ENCODE results near the gene TPSB2.

TPSB2 gene

DNA sequence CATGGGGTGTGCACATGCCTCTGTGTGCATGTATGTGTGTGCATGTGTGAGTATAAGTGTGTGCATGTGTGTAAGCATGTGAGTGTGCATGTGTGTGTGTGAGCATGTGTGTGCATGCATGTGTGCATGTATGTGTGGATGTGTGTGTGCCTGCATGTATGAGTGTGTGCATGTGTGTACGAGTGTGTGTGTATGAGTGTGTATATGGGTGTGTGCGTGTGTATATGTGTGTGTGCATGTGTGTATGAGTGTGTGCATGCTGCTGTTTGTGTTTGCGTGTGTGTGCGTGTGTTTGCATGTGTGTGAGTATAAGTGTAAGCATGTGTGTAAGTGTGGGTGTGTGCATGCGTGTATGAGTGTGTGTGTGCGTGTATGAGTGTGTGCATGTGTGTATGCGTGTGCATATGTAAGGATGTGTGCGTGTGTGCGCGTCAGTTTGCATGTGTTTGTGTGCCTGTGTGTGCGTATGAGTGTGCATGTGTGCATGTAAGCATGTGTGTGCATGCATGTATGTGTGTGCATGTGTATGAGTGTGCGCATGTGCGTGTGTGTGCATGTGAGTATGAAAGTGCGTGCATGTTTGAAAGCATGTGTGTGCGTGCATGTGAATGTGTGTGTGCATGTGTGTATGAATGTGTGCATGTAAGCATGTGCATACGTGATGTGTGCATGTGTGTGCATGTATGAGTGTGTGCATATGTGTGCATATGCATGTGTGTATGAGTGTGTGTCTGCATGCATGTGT lies 34.5 kb upstream of the TPSB2 start:
- H3K4me3 ChIP-seq (ENCODE audit: low read depth, low read length), result no peak overlapping the region
- TF ChIP-seq, protein P1, sequence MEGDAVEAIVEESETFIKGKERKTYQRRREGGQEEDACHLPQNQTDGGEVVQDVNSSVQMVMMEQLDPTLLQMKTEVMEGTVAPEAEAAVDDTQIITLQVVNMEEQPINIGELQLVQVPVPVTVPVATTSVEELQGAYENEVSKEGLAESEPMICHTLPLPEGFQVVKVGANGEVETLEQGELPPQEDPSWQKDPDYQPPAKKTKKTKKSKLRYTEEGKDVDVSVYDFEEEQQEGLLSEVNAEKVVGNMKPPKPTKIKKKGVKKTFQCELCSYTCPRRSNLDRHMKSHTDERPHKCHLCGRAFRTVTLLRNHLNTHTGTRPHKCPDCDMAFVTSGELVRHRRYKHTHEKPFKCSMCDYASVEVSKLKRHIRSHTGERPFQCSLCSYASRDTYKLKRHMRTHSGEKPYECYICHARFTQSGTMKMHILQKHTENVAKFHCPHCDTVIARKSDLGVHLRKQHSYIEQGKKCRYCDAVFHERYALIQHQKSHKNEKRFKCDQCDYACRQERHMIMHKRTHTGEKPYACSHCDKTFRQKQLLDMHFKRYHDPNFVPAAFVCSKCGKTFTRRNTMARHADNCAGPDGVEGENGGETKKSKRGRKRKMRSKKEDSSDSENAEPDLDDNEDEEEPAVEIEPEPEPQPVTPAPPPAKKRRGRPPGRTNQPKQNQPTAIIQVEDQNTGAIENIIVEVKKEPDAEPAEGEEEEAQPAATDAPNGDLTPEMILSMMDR (IDR thresholded peaks at IDR 0.05; ENCODE audit: control insufficient read depth, extremely low read depth, insufficient read depth), result no peak
- no peak for DNase-seq (ENCODE audit: low read depth)

DNA sequence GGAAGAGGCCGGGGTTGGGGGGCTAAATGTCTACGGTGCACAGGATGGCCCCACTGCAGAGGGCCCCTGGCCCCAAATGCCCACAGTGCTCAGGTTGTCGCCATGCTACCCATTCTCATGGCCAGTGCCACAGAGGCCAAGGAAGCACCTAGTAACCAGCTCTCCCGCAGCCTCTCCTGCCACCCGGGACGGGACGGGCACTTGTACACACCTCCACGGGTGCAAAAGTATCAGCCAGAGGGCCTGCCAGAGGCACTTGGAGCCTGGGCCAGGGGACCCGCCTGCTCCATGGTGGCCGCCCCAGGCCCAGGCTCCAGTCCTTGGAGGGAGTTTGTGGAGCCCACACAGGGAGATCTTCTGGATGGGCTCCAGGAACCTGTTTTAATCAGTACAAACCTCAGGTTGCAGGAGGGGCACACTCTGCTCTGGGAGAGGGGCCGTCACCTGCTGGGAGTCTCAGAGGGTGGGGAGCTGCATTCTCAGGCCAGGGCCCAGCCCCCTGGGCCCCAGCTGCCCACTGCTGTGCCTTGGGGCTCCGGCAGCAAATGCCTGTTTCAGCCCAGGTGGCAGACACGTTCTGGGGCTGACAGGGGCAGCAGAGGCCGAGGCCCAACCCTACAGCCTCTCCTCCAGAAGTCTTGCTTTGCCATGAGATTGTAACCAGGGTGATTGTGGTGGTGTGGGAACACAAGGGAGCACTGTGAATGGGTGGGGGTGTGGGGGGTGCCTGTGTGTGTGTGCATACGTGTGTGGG lies 33.8 kb upstream of the TPSB2 start:
- DNase-seq (ENCODE audit: low read depth), result no peak
- no peak overlapping the region for H3K4me3 ChIP-seq (ENCODE audit: low read depth, low read length)
- TF ChIP-seq, protein P1 (IDR thresholded peaks at IDR 0.05; ENCODE audit: control insufficient read depth, extremely low read depth, insufficient read depth), result no peak

DNA sequence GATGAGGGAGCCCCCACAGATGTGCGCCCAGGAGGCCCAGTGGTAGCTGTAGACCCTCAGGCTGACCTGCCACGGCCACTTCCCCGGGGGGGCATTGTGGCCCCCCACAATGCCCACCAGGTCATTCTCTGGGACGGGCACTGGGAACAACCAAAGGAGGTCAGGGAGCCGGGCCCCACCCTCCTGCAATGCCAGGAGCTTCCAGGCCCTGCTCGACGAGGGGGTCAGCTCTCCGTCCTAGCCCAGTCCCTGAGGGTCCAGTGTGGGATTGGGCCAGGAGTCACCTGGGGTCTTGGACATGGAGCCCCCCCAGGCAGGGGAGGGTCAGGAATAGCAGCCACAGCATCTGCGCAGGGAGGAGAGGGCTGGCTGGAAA lies 32.9 kb upstream of the TPSB2 start:
- DNase-seq (ENCODE audit: low read depth), result no peak
- H3K4me3 ChIP-seq (ENCODE audit: low read depth, low read length), result no peak overlapping the region
- TF ChIP-seq, protein P1 (IDR thresholded peaks at IDR 0.05; ENCODE audit: control insufficient read depth, extremely low read depth, insufficient read depth), result no peak

DNA sequence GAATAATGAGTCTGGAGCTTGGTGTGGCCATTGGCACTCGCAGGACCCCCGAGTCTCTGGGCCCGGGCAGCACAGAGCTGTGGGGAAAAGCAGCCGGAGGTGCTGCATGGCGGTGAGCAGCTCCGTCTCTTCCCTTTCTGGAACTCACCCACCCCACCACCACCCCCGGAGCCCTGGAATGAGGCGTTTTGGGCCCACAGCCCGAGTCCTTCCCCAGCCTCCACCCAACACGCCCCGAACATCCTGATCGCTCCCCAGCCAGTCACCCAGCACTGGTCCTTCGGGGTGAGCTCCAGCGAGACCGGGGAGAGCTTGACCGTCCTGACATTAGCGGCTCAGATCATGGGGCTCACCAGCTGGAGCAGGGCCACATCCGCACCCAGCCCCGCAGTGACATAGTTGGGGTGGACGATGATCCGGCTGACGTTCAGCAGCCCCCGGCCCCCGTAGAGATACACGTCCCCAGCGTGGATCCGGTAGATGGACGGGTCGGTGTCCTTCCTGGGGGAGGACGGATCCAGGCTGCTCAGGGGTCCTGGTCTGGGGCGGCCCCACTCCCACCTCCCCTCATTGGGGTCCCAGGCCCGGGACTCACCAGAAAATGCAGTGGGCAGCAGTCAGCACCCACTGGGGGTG lies 32.3 kb upstream of the TPSB2 start:
- no peak for DNase-seq (ENCODE audit: low read depth)
- no peak overlapping the region for H3K4me3 ChIP-seq (ENCODE audit: low read depth, low read length)
- TF ChIP-seq, protein P1 (IDR thresholded peaks at IDR 0.05; ENCODE audit: control insufficient read depth, extremely low read depth, insufficient read depth), result no peak

DNA sequence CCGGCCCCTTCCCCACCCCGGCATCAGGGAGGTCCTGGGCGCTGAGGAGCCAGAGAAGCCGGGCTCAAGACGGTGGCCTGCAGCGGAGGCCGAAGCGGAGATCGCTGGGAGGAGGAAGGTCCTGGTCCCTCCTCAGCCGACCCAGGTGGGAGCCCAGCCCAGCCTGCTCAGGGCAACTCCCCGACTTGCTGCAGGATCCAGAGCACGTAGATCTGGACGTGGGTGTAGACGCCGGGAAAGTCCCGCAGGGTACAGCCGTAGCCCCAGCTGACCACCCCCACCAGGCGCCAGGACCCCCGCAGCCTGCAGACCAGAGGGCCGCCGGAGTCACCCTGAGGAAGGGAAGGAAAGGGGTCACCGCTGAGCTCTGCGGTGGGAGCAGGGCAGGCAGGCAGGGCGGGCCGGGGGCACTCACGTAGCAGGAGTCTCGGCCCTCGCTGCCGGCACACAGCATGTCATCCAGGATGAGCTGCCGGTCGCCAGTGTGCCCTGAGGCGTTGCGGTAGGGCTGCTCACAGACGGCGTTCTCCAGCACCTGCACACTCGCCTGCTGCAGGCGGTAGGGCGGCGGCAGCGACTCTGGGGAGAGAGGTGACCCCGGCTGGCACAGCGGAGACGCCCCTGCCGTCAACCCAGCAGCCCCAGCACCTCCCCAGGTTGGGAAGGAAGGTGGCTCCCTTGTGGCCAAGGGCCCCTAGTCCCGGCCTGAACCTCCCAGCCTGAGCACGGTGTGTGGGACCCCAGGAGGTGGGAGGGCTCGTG lies 31.3 kb upstream of the TPSB2 start:
- H3K4me3 ChIP-seq (ENCODE audit: low read depth, low read length), result no peak overlapping the region
- DNase-seq (ENCODE audit: low read depth), result no peak
- TF ChIP-seq, protein P1 (IDR thresholded peaks at IDR 0.05; ENCODE audit: control insufficient read depth, extremely low read depth, insufficient read depth), result no peak

DNA sequence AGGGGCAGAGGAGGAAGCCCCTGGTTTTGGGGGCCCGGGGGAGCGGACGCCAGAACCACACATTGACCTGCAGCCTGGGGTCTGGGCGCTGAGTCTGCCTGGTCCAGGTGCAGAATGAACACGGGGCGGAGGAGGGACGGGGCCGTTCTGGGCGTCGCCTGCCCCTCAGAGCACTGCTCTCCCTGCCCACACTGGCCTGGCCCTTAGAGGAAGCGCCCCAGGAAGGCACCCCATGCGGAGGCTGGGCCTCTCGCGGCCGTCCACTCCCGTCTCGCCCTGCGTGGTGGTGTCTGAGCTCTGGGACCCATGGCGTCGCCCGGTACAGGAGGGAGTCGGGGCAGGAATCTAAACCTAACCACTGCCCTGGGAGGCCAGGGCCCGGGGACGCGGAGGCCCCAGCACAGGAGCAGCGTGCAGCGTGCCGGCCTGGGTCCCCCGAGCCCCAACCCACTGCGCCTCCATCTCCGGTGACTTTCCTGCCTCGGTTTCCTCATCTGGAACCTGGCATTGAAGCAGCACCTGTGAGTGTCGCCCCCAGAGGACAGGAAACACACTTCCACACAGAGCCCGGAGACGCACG lies 30.2 kb upstream of the TPSB2 start:
- no peak overlapping the region for H3K4me3 ChIP-seq (ENCODE audit: low read depth, low read length)
- TF ChIP-seq, protein P1 (IDR thresholded peaks at IDR 0.05; ENCODE audit: control insufficient read depth, extremely low read depth, insufficient read depth), result no peak
- DNase-seq (ENCODE audit: low read depth), result no peak
